GM12865 (cell line): Measurements from ENCODE around the gene IDH3B.
A peak's percentile ranks its signal among the peaks of the same experiment; 100 is the strongest.

ENCODE experiments used
- DNase-seq: peaks from one replicate; pipeline ENCODE4 v3.0.0; 2010; ENCODE audit warnings: low read depth
- H3K4me3 ChIP-seq: 2 replicates; pipeline ENCODE4 v1.5.1; 2011; ENCODE audit warnings: mild to moderate bottlenecking, low read depth, low read length, control low read depth
- TF ChIP-seq, protein P1 (sequence below): IDR thresholded peaks from 2 replicates; pipeline ENCODE4 v1.5.1; 2011; ENCODE audit warnings: low read length, control low read depth, low read depth, inconsistent platforms; ENCODE audit not compliant: insufficient read depth; ENCODE audit errors: missing control alignments

The IDH3B gene

DNA sequence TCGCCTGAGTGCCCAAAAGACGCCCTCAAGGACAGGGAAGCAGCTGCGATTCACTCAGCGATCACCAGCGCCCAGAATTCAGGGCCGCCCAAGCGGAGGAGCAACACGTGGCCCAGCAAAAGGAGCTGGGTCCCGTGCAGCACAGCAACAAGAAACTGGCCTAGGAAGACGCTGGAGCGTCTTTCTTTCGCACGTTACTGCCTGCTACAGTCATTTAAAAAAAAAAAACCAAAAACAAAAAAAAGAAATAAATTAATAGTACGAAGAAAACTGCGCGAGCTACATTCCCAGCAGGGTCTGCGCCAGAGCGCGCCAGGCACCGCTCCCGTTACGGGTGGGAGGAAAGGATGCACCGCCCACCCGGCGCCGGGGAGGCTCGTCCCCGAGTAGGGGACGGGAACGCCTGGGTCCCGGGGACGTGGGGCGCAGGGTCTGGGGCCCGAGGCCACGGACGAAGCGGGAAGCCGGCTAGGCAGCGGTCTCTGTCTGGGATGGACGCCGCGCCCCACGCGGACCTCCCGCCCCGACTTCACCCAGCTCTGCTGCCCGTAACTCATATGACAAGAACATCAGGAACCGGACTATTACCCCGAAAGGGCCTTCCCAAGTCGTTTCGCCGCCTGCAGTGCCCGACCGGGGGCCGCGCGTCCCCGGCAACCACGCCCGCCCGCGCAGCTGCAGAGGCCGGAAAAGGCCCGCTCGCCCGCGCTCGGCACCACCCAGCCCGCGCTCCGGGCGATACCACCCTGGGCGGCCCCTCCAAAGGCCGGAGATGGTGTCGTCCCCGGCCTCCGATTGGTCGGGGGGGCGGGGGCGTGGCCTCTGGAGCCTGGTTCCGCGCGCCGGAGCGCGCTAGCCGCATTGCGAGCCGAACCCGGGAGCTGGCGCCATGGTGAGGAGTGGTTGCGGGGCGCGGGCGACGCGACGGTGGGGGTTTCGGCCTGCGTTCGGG, 12.0 kb downstream of the IDH3B start, which contains the start of gene NOP56:
Gene NOP56 (plus strand): TSS at position 861 of the 952 bp plus-strand sequence. CDS start 29 bp downstream, at position 890.
- H3K4me3 ChIP-seq = peak within 1 kb of the TSS; percentile 100
- peak; percentile 97 for DNase-seq
- TF ChIP-seq, protein P1, sequence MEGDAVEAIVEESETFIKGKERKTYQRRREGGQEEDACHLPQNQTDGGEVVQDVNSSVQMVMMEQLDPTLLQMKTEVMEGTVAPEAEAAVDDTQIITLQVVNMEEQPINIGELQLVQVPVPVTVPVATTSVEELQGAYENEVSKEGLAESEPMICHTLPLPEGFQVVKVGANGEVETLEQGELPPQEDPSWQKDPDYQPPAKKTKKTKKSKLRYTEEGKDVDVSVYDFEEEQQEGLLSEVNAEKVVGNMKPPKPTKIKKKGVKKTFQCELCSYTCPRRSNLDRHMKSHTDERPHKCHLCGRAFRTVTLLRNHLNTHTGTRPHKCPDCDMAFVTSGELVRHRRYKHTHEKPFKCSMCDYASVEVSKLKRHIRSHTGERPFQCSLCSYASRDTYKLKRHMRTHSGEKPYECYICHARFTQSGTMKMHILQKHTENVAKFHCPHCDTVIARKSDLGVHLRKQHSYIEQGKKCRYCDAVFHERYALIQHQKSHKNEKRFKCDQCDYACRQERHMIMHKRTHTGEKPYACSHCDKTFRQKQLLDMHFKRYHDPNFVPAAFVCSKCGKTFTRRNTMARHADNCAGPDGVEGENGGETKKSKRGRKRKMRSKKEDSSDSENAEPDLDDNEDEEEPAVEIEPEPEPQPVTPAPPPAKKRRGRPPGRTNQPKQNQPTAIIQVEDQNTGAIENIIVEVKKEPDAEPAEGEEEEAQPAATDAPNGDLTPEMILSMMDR = no peak

DNA sequence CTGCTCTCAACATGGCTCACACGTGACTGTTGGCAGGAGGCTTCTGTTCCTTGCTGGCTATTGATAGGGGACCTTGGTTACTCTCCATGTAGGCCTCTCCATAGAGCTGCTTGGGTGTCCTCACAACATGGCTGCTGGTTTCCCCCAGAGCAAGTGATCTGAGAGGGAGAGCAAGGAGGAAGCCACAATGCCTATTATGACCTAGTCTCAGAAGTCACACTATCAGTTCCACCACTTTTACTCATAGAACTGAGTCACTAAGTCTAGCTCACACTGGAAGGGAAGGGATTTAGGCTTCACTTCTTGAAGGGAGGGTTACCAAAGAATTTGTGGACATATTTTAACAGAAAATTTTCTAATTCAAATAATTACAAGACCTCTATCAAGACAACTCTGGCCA, 20.3 kb downstream of the IDH3B start:
- TF ChIP-seq, protein P1 = no peak
- no peak overlapping the region for H3K4me3 ChIP-seq

DNA sequence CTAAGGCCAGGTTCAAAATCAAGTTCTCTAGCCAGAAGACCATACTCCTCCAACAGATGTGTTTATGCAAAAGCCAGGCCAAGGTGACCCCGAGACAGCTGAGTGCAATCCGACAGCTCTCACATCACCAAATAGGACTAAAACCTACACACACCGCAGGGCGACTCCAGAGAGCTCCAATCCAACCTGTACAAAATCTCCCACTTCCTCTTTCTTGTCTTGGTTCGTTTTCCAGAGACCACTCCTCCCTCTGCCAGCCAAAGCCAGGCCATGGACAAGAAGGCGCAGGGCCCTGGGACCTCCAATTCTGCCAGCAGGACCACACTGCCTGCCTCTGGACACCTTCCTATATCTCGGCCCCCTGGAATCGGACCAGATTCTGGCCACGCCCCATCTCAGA, 23.1 kb downstream of the IDH3B start:
- DNase-seq = no peak
- TF ChIP-seq, protein P1 = no peak
- no peak overlapping the region for H3K4me3 ChIP-seq

More for the DNA sequence above, 20.3 kb downstream of the IDH3B start:
- DNase-seq = no peak

DNA sequence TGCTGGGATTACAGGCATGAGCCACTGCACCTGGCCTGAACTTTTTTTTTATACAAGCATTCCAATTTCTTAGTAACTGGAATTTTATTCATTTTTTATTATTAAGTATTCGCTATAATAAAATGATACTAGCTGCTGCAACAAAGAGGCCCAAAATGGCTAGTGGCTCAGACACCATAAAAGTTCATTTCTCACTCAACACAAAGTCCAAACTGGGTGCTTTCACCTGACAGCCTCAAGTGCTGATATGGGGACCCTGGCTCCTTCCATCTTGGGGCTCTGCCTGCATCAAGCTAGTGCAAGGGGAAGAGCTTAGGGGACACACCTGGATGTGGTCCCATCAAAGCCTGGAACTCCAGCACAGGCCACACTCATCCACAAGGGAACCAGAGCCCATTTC, 23.8 kb downstream of the IDH3B start:
- H3K4me3 ChIP-seq = no peak overlapping the region
- DNase-seq = no peak
- TF ChIP-seq, protein P1 = no peak

DNA sequence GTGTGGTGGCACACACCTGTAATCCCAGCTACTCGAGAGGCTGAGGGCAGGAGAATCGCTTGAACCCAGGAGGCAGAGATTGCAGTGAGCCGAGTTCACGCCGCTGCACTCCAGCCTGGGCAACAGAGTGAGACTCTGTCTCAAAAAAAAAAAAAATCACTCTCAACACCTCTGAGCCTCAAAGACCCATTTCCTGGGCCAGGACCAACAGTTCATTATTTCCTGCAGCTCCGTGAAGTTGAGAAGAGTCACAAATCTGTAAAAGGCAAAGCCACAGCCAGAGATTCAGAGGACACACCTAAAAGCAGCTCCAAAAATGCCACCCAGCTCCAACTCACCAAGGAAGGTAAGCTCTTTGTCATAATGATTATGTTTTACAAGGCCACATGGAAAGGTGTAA, 26.8 kb downstream of the IDH3B start:
- TF ChIP-seq, protein P1 = no peak
- DNase-seq = no peak
- no peak overlapping the region for H3K4me3 ChIP-seq

DNA sequence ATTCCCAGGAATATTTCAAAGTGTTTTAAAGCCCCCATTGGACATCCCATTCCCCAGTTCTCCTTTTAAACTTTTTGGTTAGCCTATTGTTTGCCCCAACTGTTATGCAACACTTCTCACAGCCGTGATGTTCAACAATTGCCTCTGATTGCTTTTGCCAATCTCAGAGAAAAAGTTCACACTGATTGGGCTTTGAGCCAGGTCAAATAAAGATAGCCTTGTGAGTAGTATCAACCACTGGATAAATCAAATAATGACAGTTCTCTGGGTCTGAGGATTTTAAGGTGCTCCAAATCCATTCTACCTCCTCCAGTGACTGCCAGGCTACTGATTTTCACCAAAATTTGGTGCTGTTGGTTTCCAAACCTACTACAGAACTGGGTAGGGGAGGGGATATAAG, 30.6 kb downstream of the IDH3B start:
- TF ChIP-seq, protein P1 = no peak
- H3K4me3 ChIP-seq = no peak overlapping the region
- DNase-seq = no peak
